Osteoblast (primary cell): ENCODE data around the gene ANK3. TPM values are rescaled to one million over a fixed set of nuclear protein-coding genes. Genes with fewer than 3 reads are reported as not detected.

ENCODE experiments used
- DNase-seq: peaks from one replicate; pipeline ENCODE4 v3.0.0; 2011; ENCODE audit warnings: low spot score, mixed read lengths; ENCODE audit not compliant: insufficient read length; ENCODE audit errors: missing footprints
- H2AFZ ChIP-seq: 2 replicates; pipeline ENCODE4 v1.6.0; 2011; ENCODE audit warnings: mild to moderate bottlenecking, low read length
- H3K27ac ChIP-seq: 2 replicates; pipeline ENCODE4 v1.5.1; 2011; ENCODE audit warnings: mild to moderate bottlenecking, low read depth, low read length, moderate library complexity
- H3K27me3 ChIP-seq: 2 replicates; pipeline ENCODE4 v1.6.0; 2012; ENCODE audit warnings: mild to moderate bottlenecking, control low read depth, inconsistent platforms, low read length, moderate library complexity; ENCODE audit not compliant: insufficient read depth
- H3K36me3 ChIP-seq: 2 replicates; pipeline ENCODE4 v1.5.1; 2011; ENCODE audit warnings: mild to moderate bottlenecking, low read length, control low read depth, moderate library complexity; ENCODE audit not compliant: insufficient read depth
- H3K4me1 ChIP-seq: 2 replicates; pipeline ENCODE4 v1.5.1; 2011; ENCODE audit warnings: mild to moderate bottlenecking, low read length, control low read depth, moderate library complexity; ENCODE audit not compliant: insufficient read depth
- H3K4me2 ChIP-seq: 2 replicates; pipeline ENCODE4 v1.6.0; 2011; ENCODE audit warnings: mild to moderate bottlenecking, low read length; ENCODE audit not compliant: insufficient read depth
- H3K4me3 ChIP-seq: fragments of 200-600 bp; sonication (generic); 3 replicates; pipeline ENCODE4 v1.5.1; 2012; ENCODE audit warnings: mild to moderate bottlenecking, low read length, inconsistent platforms; ENCODE audit not compliant: insufficient read depth
- H3K79me2 ChIP-seq: 2 replicates; pipeline ENCODE4 v1.6.0; 2012; ENCODE audit warnings: mild to moderate bottlenecking, low read length, control low read depth, inconsistent platforms; ENCODE audit not compliant: insufficient read depth
- H3K9me3 ChIP-seq: 2 replicates; pipeline ENCODE4 v1.5.1; 2011; ENCODE audit warnings: low read depth, low read length, control low read depth
- H4K20me1 ChIP-seq: 2 replicates; pipeline ENCODE4 v1.6.0; 2012; ENCODE audit warnings: mild to moderate bottlenecking, low read length, control low read depth; ENCODE audit not compliant: insufficient read depth
- total RNA-seq: library from RNA; depleted of rRNA; stranded (reverse); fragments of >200 nt; gene quantifications from 2 replicates; pipeline ENCODE4 v1.2.3, GENCODE V29; 2012
- TF ChIP-seq, protein P1 (sequence below): IDR thresholded peaks from 2 replicates; pipeline ENCODE4 v1.5.1; 2011; ENCODE audit warnings: mild to moderate bottlenecking, low read depth, low read length, moderate library complexity; ENCODE audit errors: extremely low read depth

ANK3 gene
- total RNA-seq, 1 donor: 44.5 TPM

DNA sequence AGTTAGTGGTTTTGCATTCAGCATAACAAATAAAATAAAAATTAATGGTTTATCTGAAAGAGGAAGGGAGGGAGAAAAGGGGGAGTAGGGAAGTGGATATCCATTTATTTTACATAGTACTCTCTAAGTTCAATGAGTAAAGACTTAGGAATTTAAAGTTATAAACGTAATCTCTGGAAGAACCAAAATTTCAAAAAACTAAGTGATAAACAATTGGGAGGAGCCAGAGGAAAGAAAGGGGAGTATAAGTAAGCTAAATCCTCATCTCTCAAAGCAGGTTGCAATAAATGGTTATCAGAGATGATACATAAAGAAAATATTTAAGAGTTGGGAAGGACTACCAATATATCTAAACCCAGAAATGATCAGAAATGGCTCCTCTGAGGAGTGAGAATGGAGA, 46.4 kb downstream of the ANK3 start:
- Histone ChIP-seq H3K27ac (no peak overlapping the region), H3K4me1 (no peaks in the 10 kb centered on the region), H3K79me2 (no peaks in the 10 kb centered on the region), H2AFZ (no peak overlapping the region), H3K4me3 (no peak overlapping the region), H3K36me3 (no peaks in the 10 kb centered on the region), H4K20me1 (no peaks in the 10 kb centered on the region), H3K27me3 (no peaks in the 10 kb centered on the region), H3K9me3 (no peaks in the 10 kb centered on the region), H3K4me2 (no peak overlapping the region)
- TF ChIP-seq, protein P1, sequence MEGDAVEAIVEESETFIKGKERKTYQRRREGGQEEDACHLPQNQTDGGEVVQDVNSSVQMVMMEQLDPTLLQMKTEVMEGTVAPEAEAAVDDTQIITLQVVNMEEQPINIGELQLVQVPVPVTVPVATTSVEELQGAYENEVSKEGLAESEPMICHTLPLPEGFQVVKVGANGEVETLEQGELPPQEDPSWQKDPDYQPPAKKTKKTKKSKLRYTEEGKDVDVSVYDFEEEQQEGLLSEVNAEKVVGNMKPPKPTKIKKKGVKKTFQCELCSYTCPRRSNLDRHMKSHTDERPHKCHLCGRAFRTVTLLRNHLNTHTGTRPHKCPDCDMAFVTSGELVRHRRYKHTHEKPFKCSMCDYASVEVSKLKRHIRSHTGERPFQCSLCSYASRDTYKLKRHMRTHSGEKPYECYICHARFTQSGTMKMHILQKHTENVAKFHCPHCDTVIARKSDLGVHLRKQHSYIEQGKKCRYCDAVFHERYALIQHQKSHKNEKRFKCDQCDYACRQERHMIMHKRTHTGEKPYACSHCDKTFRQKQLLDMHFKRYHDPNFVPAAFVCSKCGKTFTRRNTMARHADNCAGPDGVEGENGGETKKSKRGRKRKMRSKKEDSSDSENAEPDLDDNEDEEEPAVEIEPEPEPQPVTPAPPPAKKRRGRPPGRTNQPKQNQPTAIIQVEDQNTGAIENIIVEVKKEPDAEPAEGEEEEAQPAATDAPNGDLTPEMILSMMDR: no peak
- no peak for DNase-seq

DNA sequence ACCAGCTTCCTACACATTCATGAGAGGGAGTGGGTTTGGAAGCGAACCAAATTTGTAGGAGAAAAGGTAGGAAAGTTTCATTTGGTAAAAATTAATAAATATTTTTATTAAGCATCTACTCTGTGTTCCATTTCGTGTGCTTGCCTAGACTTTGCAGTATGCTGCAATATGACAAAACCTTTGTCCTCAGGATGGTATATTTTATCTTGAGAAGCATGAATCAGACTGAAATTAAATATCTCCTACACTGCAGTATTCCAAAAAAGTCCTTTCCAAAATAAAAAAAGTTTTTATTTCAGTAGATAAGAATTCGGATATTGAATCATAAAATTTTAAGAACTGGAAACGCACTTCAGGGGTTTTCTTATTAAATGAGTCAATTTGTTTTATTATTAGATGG, 47.7 kb downstream of the ANK3 start:
- Histone ChIP-seq H3K27ac (no peak overlapping the region), H3K4me2 (no peak overlapping the region), H3K4me1 (peaks cover 6% of the 10 kb centered on the region), H2AFZ (no peak overlapping the region), H3K9me3 (no peaks in the 10 kb centered on the region), H4K20me1 (no peaks in the 10 kb centered on the region), H3K36me3 (no peaks in the 10 kb centered on the region), H3K4me3 (no peak overlapping the region), H3K27me3 (no peaks in the 10 kb centered on the region), H3K79me2 (no peaks in the 10 kb centered on the region)
- TF ChIP-seq, protein P1: no peak
- no peak for DNase-seq

GRCh38 chr10:60340973-60341372, 48.7 kb downstream of the ANK3 start:
- Histone ChIP-seq H4K20me1 (no peaks in the 10 kb centered on the region), H3K27me3 (no peaks in the 10 kb centered on the region), H3K9me3 (no peaks in the 10 kb centered on the region), H2AFZ (no peak overlapping the region), H3K27ac (no peak overlapping the region), H3K36me3 (no peaks in the 10 kb centered on the region), H3K4me3 (no peak overlapping the region), H3K4me2 (no peak overlapping the region), H3K79me2 (no peaks in the 10 kb centered on the region), H3K4me1 (peaks cover 9% of the 10 kb centered on the region)
- no peak for DNase-seq
- TF ChIP-seq, protein P1: no peak

GRCh38 chr10:60339757-60340156, 49.9 kb downstream of the ANK3 start:
- Histone ChIP-seq H3K4me3 (no peak overlapping the region), H3K4me2 (no peak overlapping the region), H3K9me3 (no peaks in the 10 kb centered on the region), H3K4me1 (peaks cover 9% of the 10 kb centered on the region), H4K20me1 (no peaks in the 10 kb centered on the region), H3K27ac (no peak overlapping the region), H3K27me3 (no peaks in the 10 kb centered on the region), H3K36me3 (no peaks in the 10 kb centered on the region), H3K79me2 (no peaks in the 10 kb centered on the region), H2AFZ (no peak overlapping the region)
- no peak for DNase-seq
- TF ChIP-seq, protein P1: no peak
